Parathyroid adenoma (tissue), 2 donors: ENCODE results near the gene CLP1.

Experiments used
- H2AFZ ChIP-seq: fragments of 300-600 bp; sonication (generic); one replicate; pipeline ENCODE4 v1.7.0; 2017; ENCODE audit warnings: antibody characterized with exemption, mild to moderate bottlenecking
- H3K27ac ChIP-seq: fragments of 300-600 bp; sonication (generic); one replicate; pipeline ENCODE4 v1.7.0; 2017
- H3K27me3 ChIP-seq: fragments of 300-600 bp; sonication (generic); one replicate; pipeline ENCODE4 v1.7.0; 2017; ENCODE audit warnings: low read length; ENCODE audit not compliant: control insufficient read depth, insufficient read depth
- H3K36me3 ChIP-seq: fragments of 300-600 bp; sonication (generic); one replicate; pipeline ENCODE4 v1.7.0; 2017; ENCODE audit warnings: low read length; ENCODE audit not compliant: control insufficient read depth, insufficient read depth
- H3K4me1 ChIP-seq: fragments of 300-600 bp; sonication (generic); one replicate; pipeline ENCODE4 v1.7.0; 2017; ENCODE audit warnings: control low read depth
- H3K4me2 ChIP-seq: fragments of 300-600 bp; sonication (generic); one replicate; pipeline ENCODE4 v1.7.0; 2017; ENCODE audit warnings: low read length
- H3K4me3 ChIP-seq: fragments of 300-600 bp; sonication (generic); one replicate; pipeline ENCODE4 v1.7.0; 2017; ENCODE audit warnings: low read depth, low read length
- H3K79me2 ChIP-seq: fragments of 300-600 bp; sonication (generic); one replicate; pipeline ENCODE4 v1.7.0; 2017; ENCODE audit warnings: control low read depth
- H3K9ac ChIP-seq: fragments of 300-600 bp; sonication (generic); one replicate; pipeline ENCODE4 v1.7.0; 2017; ENCODE audit warnings: mild to moderate bottlenecking
- H3K9me3 ChIP-seq: fragments of 300-600 bp; sonication (generic); one replicate; pipeline ENCODE4 v1.7.0; 2017; ENCODE audit warnings: low read length; ENCODE audit not compliant: control insufficient read depth
- CTCF ChIP-seq: fragments of 300-600 bp; sonication (generic); IDR thresholded peaks from one replicate; pipeline ENCODE4 v1.7.0; 2017; ENCODE audit warnings: antibody characterized with exemption, mild to moderate bottlenecking
- donor health status: primary hyperparathyroidism.

Gene CLP1

GRCh38 chr11:57616595-57616994 lies 41.0 kb upstream of the CLP1 start:
- Histone ChIP-seq H3K4me3 (no peak overlapping the region), H2AFZ (no peak overlapping the region), H3K79me2 (no peaks in the 10 kb centered on the region), H3K36me3 (no peaks in the 10 kb centered on the region), H3K9me3 (no peaks in the 10 kb centered on the region), H3K4me2 (no peak overlapping the region), H3K9ac (no peak overlapping the region), H3K4me1 (no peaks in the 10 kb centered on the region), H3K27ac (no peak overlapping the region), H3K27me3 (no peaks in the 10 kb centered on the region)
- no peak for TF ChIP-seq CTCF

GRCh38 chr11:57618438-57618837 lies 39.1 kb upstream of the CLP1 start:
- H3K9me3 ChIP-seq = no peaks in the 10 kb centered on the region
- no peak for TF ChIP-seq CTCF

GRCh38 chr11:57619331-57619730 lies 38.2 kb upstream of the CLP1 start:
- H3K4me3 ChIP-seq = no peak overlapping the region
- no peaks in the 10 kb centered on the region for H3K79me2 ChIP-seq
- no peaks in the 10 kb centered on the region for H3K36me3 ChIP-seq
- no peak overlapping the region for H2AFZ ChIP-seq
- TF ChIP-seq CTCF = no peak
- no peak overlapping the region for H3K27ac ChIP-seq
- no peaks in the 10 kb centered on the region for H3K27me3 ChIP-seq
- H3K4me2 ChIP-seq = no peak overlapping the region
- no peaks in the 10 kb centered on the region for H3K4me1 ChIP-seq
- H3K9me3 ChIP-seq = no peaks in the 10 kb centered on the region
- H3K9ac ChIP-seq = no peak overlapping the region

More at GRCh38 chr11:57618438-57618837, 39.1 kb upstream of the CLP1 start:
- no peak overlapping the region for H2AFZ ChIP-seq
- H3K27ac ChIP-seq = no peak overlapping the region
- H3K4me3 ChIP-seq = no peak overlapping the region
- H3K4me1 ChIP-seq = no peaks in the 10 kb centered on the region
- H3K27me3 ChIP-seq = no peaks in the 10 kb centered on the region
- H3K36me3 ChIP-seq = no peaks in the 10 kb centered on the region
- no peak overlapping the region for H3K4me2 ChIP-seq
- no peaks in the 10 kb centered on the region for H3K79me2 ChIP-seq
- no peak overlapping the region for H3K9ac ChIP-seq

GRCh38 chr11:57620467-57620866 lies 37.1 kb upstream of the CLP1 start:
- H3K4me1 ChIP-seq = no peaks in the 10 kb centered on the region
- no peak for TF ChIP-seq CTCF
- no peaks in the 10 kb centered on the region for H3K9me3 ChIP-seq
- H3K9ac ChIP-seq = no peak overlapping the region
- H3K4me2 ChIP-seq = no peak overlapping the region
- no peaks in the 10 kb centered on the region for H3K79me2 ChIP-seq
- no peak overlapping the region for H3K4me3 ChIP-seq
- H3K27ac ChIP-seq = no peak overlapping the region
- no peaks in the 10 kb centered on the region for H3K27me3 ChIP-seq
- H3K36me3 ChIP-seq = no peaks in the 10 kb centered on the region
- H2AFZ ChIP-seq = no peak overlapping the region

GRCh38 chr11:57622263-57622662 lies 35.3 kb upstream of the CLP1 start:
- Histone ChIP-seq H3K4me1 (no peaks in the 10 kb centered on the region), H3K79me2 (no peaks in the 10 kb centered on the region), H3K4me3 (no peak overlapping the region), H3K4me2 (no peak overlapping the region), H3K9me3 (no peaks in the 10 kb centered on the region), H3K27ac (no peak overlapping the region), H2AFZ (no peak overlapping the region), H3K27me3 (no peaks in the 10 kb centered on the region), H3K36me3 (no peaks in the 10 kb centered on the region), H3K9ac (no peak overlapping the region)
- TF ChIP-seq CTCF = no peak
